PFSK-1 (cell line): Measurements from ENCODE around the gene ERLEC1.

Experiments
- FOXP2 ChIP-seq: optimal IDR thresholded peaks from 2 replicates; pipeline ENCODE3; 2011; ENCODE audit warnings: borderline replicate concordance, control low read depth, inconsistent platforms; ENCODE audit not compliant: insufficient read depth; ENCODE audit errors: extremely low read length, extremely low read depth
- POLR2AphosphoS5 ChIP-seq: IDR thresholded peaks from 2 replicates; pipeline ENCODE4 v1.6.1; 2012; ENCODE audit warnings: low read depth, mild to moderate bottlenecking, control low read depth, low read length, moderate library complexity
- REST ChIP-seq, 2 experiments: IDR thresholded peaks; 2 replicates each; pipeline versions ENCODE4 v1.6.1 to v1.8.0; 2011 to 2012; ENCODE audit warnings: low read depth in 2 of 2, low read length in 2 of 2, control low read depth in 1 of 2, inconsistent platforms in 1 of 2, mild to moderate bottlenecking in 1 of 2, moderate library complexity in 1 of 2; ENCODE audit not compliant: insufficient read depth in 1 of 2
- SIN3A ChIP-seq: IDR thresholded peaks from 2 replicates; pipeline ENCODE4 v1.6.1; 2012; ENCODE audit warnings: mild to moderate bottlenecking, low read length, moderate library complexity, borderline replicate concordance; ENCODE audit not compliant: insufficient read depth
- TAF1 ChIP-seq: IDR thresholded peaks from 2 replicates; pipeline ENCODE4 v1.6.1; 2012; ENCODE audit warnings: low read length, control low read depth, borderline replicate concordance; ENCODE audit not compliant: insufficient read depth

Gene ERLEC1

GRCh38 chr2:53769318-53769945 is 17.4 kb upstream of the ERLEC1 start:
- TF ChIP-seq SIN3A (no peak), POLR2AphosphoS5 (no peak), FOXP2 (no peak), REST (IDR thresholded peaks at IDR 0.05; ENCODE audit: insufficient read depth in 1 of 2, low read depth in 2 of 2, low read length in 2 of 2) (no peak), TAF1 (no peak)

GRCh38 chr2:53770264-53770663 is 16.6 kb upstream of the ERLEC1 start:
- TF ChIP-seq TAF1 = no peak
- no peak for TF ChIP-seq POLR2AphosphoS5
- no peak for TF ChIP-seq REST (IDR thresholded peaks at IDR 0.05; ENCODE audit: insufficient read depth in 1 of 2, low read depth in 2 of 2, low read length in 2 of 2)
- TF ChIP-seq FOXP2 = no peak
- TF ChIP-seq SIN3A = no peak

GRCh38 chr2:53777134-53777533 is 9.7 kb upstream of the ERLEC1 start:
- no peak for TF ChIP-seq TAF1
- no peak for TF ChIP-seq FOXP2
- no peak for TF ChIP-seq REST (IDR thresholded peaks at IDR 0.05; ENCODE audit: insufficient read depth in 1 of 2, low read depth in 2 of 2, low read length in 2 of 2)
- TF ChIP-seq POLR2AphosphoS5 = no peak
- no peak for TF ChIP-seq SIN3A

- no peak for TF ChIP-seq POLR2AphosphoS5
- TF ChIP-seq SIN3A = no peak
- no peak for TF ChIP-seq REST (IDR thresholded peaks at IDR 0.05; ENCODE audit: insufficient read depth in 1 of 2, low read depth in 2 of 2, low read length in 2 of 2)
- no peak for TF ChIP-seq TAF1
- no peak for TF ChIP-seq FOXP2
Measured at GRCh38 chr2:53778536-53779162, 8.2 kb upstream of the ERLEC1 start.

- TF ChIP-seq FOXP2 = no peak
- TF ChIP-seq TAF1 = no peak
- TF ChIP-seq SIN3A = no peak
- no peak for TF ChIP-seq REST (IDR thresholded peaks at IDR 0.05; ENCODE audit: insufficient read depth in 1 of 2, low read depth in 2 of 2, low read length in 2 of 2)
- no peak for TF ChIP-seq POLR2AphosphoS5
Measured at GRCh38 chr2:53780056-53780455, 6.8 kb upstream of the ERLEC1 start.
